ENCODE results near the gene DNAJC16.
"Not testable (repeated sequence)": the region's sequence is repeated elsewhere in the genome, so short reads cannot be mapped to it uniquely, and the experiment has no call there.

DNA sequence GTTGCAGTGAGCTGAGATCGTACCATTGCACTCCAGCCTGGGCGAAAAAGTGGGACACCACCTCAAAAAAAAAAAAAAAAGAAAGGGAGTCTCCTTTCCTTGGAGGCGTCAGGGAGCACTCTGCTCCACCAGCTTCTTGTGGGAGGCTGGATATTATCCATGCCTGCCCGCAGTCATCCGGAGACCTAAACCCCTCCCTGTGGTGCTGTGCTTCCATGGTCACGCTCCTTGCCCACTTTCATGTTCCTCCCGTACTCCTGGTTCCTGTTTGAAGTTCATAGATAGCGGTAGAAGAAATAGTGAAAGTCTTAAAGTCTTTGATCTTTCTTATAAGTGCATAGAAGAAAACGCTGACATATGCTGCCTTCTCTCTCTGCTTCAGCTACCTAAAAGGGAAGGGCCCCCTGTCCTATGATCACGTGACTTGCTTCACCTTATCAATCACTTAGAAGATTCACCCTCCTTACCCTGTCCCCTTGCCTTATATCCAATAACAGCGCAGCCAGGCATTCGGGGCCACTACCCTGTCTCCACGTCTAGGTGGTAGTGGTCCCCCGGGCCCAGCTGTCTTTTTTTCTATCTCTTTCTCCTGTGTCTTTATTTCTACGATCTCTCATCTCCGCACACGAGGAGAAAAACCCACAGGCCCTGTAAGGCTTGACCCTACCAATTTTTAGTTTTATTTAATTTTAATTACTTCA, 5.3 kb upstream of the DNAJC16 start:
- not testable (repeated sequence) for TF ChIP-seq SPI1 (IDR thresholded peaks at IDR 0.05; ENCODE audit: borderline replicate concordance, low read depth); CTCF (IDR thresholded peaks at IDR 0.05; ENCODE audit: insufficient read depth, low read length)

Measured in HL-60 (cell line).